ENCODE measurements around the gene CHRDL1.
"Not testable (repeated sequence)": the region's sequence is repeated elsewhere in the genome, so short reads cannot be mapped to it uniquely, and the experiment has no call there.

CHRDL1 gene

DNA sequence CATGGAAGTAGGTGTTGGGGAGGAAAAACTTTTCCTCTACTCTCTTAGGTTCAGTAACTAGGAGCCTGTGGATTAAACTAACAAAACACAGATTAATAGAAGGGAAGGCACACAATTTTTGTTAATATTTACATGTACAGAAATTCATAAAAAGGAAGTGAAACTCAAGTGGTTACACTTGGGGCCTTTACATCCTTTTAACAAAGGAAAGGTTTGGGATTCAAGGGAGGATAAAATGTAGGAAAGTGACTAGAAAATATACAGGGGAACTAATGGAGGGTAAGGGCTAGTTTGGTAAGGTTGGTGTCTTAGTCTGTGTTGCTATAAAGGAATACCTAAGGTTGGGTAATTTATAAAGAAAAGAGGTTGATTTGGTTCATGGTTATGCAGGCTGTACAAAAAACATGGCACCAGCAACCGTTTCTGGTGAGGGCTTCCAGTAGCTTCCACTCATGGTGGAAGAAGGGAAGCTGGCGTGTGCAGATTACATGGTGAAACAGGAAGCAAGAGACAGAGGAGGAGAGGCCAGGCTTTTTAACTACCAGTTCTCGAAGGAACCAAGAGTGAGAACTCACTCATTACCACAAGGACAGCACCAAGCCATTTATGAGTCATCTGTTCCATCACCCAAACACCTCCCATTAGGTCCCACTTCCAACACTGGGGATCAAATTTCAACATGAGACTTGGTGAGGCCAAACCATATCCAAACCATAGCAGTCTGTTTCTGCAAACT lies 124.4 kb downstream of the CHRDL1 start:
- Mint-ChIP-seq H3K27ac (no peak overlapping the region), H3K27me3 (ENCODE audit: low read depth) (peaks cover 4% of the 10 kb centered on the region), H3K4me3 (no peak overlapping the region), H3K36me3 (ENCODE audit: low read depth) (peaks cover 5% of the 10 kb centered on the region), H3K9me3 (no peaks in the 10 kb centered on the region), H3K4me1 (peaks cover 11% of the 10 kb centered on the region)
- no peak for TF ChIP-seq CTCF (IDR thresholded peaks at IDR 0.05; ENCODE audit: unreplicated experiment in 3 of 3)

- Mint-ChIP-seq H3K27me3 (ENCODE audit: low read depth) (peaks cover 10% of the 10 kb centered on the region), H3K9me3 (no peaks in the 10 kb centered on the region), H3K4me1 (peaks cover 5% of the 10 kb centered on the region), H3K4me3 (no peak overlapping the region), H3K27ac (no peak overlapping the region), H3K36me3 (ENCODE audit: low read depth) (peaks cover 5% of the 10 kb centered on the region)
- TF ChIP-seq CTCF (IDR thresholded peaks at IDR 0.05; ENCODE audit: unreplicated experiment in 3 of 3) = no peak
Measured at GRCh38 chrX:110669572-110669971, 126.0 kb downstream of the CHRDL1 start.

GRCh38 chrX:110667706-110668105 lies 127.9 kb downstream of the CHRDL1 start:
- H3K4me1 Mint-ChIP-seq = peaks cover 5% of the 10 kb centered on the region
- no peak for TF ChIP-seq CTCF (IDR thresholded peaks at IDR 0.05; ENCODE audit: unreplicated experiment in 3 of 3)
- H3K36me3 Mint-ChIP-seq (ENCODE audit: low read depth) = no peaks in the 10 kb centered on the region
- no peak overlapping the region for H3K4me3 Mint-ChIP-seq
- peak overlapping the region in 2 of 3 experiments; percentile 51 to 77 for H3K27ac Mint-ChIP-seq
- no peaks in the 10 kb centered on the region for H3K9me3 Mint-ChIP-seq
- peaks cover 10% of the 10 kb centered on the region for H3K27me3 Mint-ChIP-seq (ENCODE audit: low read depth)

- TF ChIP-seq CTCF (IDR thresholded peaks at IDR 0.05; ENCODE audit: unreplicated experiment in 3 of 3) = peak in 2 of 3 experiments; percentile 26 to 56
- peaks cover 5% of the 10 kb centered on the region for H3K4me1 Mint-ChIP-seq
- no peaks in the 10 kb centered on the region for H3K36me3 Mint-ChIP-seq (ENCODE audit: low read depth)
- peaks cover 6% of the 10 kb centered on the region for H3K27me3 Mint-ChIP-seq (ENCODE audit: low read depth)
- H3K27ac Mint-ChIP-seq = no peak overlapping the region
- H3K9me3 Mint-ChIP-seq = no peaks in the 10 kb centered on the region
- H3K4me3 Mint-ChIP-seq = no peak overlapping the region
Measured at GRCh38 chrX:110665223-110666002, 130.2 kb downstream of the CHRDL1 start.

DNA sequence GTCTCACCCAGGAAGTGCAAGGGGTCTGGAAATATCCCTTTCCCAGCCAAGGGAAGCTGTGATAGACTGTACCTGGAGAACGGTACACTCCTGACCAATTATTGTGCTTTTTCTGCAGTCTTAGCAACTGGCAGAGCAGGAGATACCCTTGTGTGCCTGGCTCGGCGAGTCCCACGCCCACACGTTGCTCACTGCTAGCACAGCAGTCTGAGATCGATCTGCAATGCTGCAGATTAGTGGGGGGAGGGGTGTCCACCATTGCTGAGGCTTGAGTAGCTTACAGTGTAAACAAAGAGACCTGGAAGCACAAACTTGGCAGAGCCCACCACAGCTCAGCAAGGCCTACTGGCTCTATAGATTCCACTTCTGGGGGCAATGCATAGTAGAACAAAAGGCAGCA lies 138.5 kb downstream of the CHRDL1 start:
- peaks cover 25% of the 10 kb centered on the region for H3K9me3 Mint-ChIP-seq

DNA sequence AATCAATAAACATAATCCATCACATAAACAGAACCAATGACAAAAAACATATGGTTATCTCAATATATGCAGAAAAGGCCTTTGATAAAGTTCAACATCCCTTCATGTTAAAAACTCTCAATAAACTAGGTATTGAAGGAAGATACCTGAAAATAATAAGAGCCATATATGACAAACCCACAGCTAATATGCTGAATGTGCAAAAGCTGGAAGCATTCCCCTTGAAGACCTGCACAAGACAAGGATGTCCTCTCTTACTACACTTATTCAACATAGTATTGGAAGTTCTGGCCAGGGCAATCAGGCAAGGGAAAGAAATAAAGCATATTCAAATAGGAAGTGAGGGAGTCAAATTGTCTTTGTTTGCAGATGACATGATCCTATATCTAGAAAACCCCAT lies 141.3 kb downstream of the CHRDL1 start:
- H3K9me3 Mint-ChIP-seq = peaks cover 25% of the 10 kb centered on the region
- H3K4me1 Mint-ChIP-seq; H3K27me3 Mint-ChIP-seq (ENCODE audit: low read depth); H3K36me3 Mint-ChIP-seq (ENCODE audit: low read depth); H3K27ac Mint-ChIP-seq; H3K4me3 Mint-ChIP-seq: not testable (repeated sequence)

More for the DNA sequence above, 138.5 kb downstream of the CHRDL1 start:
- no peak for TF ChIP-seq CTCF (IDR thresholded peaks at IDR 0.05; ENCODE audit: unreplicated experiment in 3 of 3)
- no peaks in the 10 kb centered on the region for H3K27me3 Mint-ChIP-seq (ENCODE audit: low read depth)
- H3K4me3 Mint-ChIP-seq = no peak overlapping the region
- H3K36me3 Mint-ChIP-seq (ENCODE audit: low read depth) = no peaks in the 10 kb centered on the region
- H3K27ac Mint-ChIP-seq = no peak overlapping the region
- no peaks in the 10 kb centered on the region for H3K4me1 Mint-ChIP-seq
